ENCODE results near the gene NAP1L5.

Gene NAP1L5

DNA sequence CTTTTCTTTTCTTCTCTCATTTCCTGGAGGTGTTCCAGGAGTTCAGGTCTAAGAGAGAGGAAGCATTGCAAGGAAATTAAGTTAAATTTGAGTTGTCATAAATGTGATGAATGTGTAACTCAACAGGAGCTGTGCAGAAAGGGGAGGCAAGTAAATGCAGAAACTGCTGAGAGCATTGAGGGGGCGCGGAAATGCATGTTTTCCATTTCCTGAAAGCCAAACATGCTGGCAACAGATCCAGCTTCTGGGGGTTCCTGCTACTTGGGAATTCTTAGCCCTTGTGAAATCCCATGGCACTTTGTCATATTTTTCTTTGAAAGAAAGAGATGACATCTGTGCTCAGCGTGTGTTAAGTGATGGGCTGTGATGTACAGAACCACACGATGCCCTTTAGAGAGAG is 33.8 kb upstream of the NAP1L5 start:
- no peak for TF ChIP-seq POLR2A (IDR thresholded peaks at IDR 0.05; ENCODE audit: low read depth, low read length)
- FAIRE-seq (no peak), DNase-seq (ENCODE audit: insufficient read length, low spot score) (no peak)

- DNase-seq (ENCODE audit: insufficient read length, low spot score) = no peak
- no peak for FAIRE-seq
- TF ChIP-seq POLR2A (IDR thresholded peaks at IDR 0.05; ENCODE audit: low read depth, low read length) = no peak
Measured at GRCh38 chr4:88730811-88731210, 33.2 kb upstream of the NAP1L5 start.

DNA sequence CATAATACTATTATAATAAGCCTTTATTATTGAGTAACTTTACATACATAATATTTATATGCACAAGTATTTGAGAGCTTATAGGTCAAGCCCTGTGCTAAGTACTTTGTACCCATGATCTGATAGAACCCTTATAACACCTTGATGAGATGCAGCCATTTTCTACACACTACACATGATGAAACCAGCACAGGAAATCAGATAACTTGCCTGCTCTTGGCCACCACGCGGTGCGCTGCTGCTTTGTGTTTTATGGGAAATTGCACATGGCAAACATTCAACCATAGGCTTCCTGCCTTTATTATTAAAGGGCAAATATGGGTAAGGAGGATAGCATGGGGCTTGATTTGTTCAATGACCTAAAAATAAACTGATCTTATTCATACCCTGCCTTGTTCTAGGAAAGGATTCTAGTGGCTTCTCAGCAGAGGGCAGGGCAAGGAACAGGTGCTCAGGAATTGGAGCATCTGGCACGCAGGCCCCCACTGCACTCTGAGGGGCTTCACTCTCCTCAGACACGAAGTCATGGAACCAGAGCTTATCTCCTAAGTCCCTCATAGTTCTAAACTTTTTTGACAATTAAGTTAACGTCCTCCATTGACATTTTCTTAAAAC is 31.6 kb upstream of the NAP1L5 start:
- TF ChIP-seq POLR2A (IDR thresholded peaks at IDR 0.05; ENCODE audit: low read depth, low read length) = no peak
- FAIRE-seq = no peak
- DNase-seq (ENCODE audit: insufficient read length, low spot score) = no peak

DNA sequence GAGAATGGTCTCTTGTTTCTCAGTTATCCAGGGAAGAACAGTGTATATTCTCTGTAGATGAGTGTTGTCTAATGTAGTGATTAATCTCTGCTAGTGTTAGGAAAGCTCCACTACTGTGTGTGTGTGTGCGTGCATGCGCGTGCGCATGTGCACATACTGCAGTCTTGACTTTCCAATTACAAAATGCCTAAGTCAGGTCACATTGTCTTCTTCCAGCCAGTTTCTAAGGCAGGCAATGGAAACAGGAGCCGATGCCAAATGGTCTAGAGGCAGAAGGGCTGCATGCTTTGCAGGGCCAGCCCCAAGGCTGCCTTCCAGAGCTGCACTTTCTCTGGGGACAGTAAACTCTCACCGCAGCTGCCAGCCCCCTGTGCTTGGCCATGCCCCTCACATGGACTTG is 30.5 kb upstream of the NAP1L5 start:
- TF ChIP-seq POLR2A (IDR thresholded peaks at IDR 0.05; ENCODE audit: low read depth, low read length) = no peak
- DNase-seq (ENCODE audit: insufficient read length, low spot score) (no peak), FAIRE-seq (no peak)

GRCh38 chr4:88725986-88726385 is 28.4 kb upstream of the NAP1L5 start:
- DNase-seq (ENCODE audit: insufficient read length, low spot score) (no peak), FAIRE-seq (no peak)
- TF ChIP-seq POLR2A (IDR thresholded peaks at IDR 0.05; ENCODE audit: low read depth, low read length) = no peak

DNA sequence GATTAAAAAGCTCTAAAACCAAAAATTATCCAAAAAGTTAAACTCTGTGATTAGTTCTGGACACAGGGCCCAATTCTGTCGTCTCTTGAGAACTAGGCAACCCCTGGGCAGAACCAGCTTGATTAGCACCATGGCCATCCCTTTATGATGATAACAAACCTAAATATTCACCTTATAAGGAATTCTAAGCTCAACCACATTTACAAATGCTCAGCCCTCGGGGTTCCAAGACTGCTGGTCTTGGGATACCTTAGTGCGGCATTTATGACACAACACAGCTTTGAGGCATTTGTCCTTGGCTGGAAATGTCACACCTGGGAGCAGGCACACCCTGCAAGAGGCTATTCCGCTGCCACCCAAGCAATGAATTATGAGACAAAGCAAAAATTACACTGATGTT is 27.5 kb upstream of the NAP1L5 start:
- DNase-seq (ENCODE audit: insufficient read length, low spot score) = no peak
- FAIRE-seq = no peak
- TF ChIP-seq POLR2A (IDR thresholded peaks at IDR 0.05; ENCODE audit: low read depth, low read length) = no peak

DNA sequence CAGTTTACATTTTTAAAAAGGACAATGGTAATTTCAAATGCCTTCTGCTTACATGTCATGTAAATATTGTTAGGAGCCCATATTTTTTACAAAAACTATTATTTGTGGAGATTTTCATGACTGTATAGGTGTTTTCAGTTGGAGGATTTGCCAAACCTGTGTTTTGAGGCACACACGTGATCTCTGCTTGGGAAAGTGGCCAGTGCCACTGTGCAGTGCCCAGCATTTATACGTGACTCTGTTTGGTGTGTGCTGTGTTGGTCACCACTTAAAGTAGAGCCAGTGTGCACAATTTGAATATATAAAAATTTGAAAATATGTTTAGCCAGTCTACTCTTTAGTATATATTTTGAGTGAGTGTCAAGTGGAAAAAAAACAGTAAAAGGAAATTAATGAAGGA is 26.8 kb upstream of the NAP1L5 start:
- FAIRE-seq (no peak), DNase-seq (ENCODE audit: insufficient read length, low spot score) (no peak)
- no peak for TF ChIP-seq POLR2A (IDR thresholded peaks at IDR 0.05; ENCODE audit: low read depth, low read length)

- DNase-seq (ENCODE audit: insufficient read length, low spot score) (no peak), FAIRE-seq (no peak)
- TF ChIP-seq POLR2A (IDR thresholded peaks at IDR 0.05; ENCODE audit: low read depth, low read length) = no peak
Measured at GRCh38 chr4:88722828-88723227, 25.2 kb upstream of the NAP1L5 start.

- TF ChIP-seq POLR2A (IDR thresholded peaks at IDR 0.05; ENCODE audit: low read depth, low read length) = no peak
- DNase-seq (ENCODE audit: insufficient read length, low spot score) = no peak
- FAIRE-seq = no peak
Measured at GRCh38 chr4:88722276-88722780, 24.7 kb upstream of the NAP1L5 start.

GRCh38 chr4:88720451-88721428 is 23.1 kb upstream of the NAP1L5 start:
- no peak for DNase-seq (ENCODE audit: insufficient read length, low spot score)
- FAIRE-seq = no peak
- no peak for TF ChIP-seq POLR2A (IDR thresholded peaks at IDR 0.05; ENCODE audit: low read depth, low read length)

DNA sequence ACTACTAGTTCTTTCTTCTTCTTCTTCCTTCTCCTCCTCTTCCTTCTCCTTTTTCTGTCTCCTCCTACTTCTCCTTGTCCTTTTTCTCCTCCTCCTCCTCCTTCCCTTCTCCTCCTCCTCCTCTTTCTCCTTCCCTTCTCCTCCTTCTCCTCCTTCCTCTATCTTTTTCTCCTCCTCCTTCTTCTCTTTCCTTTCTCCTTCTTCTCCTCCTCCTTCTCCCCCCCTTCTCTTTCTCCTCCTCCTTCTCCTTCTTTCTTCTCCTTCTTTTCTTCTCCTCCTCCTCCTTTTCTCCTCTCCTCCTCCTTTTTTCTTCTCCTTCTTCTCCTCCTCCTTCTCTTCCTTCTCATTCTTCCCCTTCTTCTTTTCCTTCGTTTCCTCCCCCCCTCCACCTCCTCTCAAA is 21.8 kb upstream of the NAP1L5 start:
- DNase-seq (ENCODE audit: insufficient read length, low spot score) (no peak), FAIRE-seq (no peak)
- TF ChIP-seq POLR2A (IDR thresholded peaks at IDR 0.05; ENCODE audit: low read depth, low read length) = no peak

DNA sequence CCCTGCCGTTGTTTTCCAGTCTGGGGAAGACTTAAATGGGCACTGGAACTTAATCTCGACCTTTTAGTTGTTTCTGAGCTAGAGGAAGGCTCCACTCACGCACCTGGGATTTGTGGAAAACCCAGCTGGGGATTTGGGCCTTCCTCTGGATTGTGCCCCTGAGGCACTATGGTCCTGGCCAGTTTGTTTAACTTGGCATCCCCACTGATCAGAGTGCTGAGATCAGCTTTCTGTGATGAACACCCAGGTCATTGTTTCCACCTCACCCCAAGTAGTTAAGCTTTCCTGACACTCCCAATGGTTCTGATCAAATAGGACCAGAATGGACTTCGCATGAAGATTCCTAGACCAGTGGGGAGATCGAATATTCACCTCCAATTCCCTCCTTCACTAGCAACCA is 20.5 kb upstream of the NAP1L5 start:
- TF ChIP-seq POLR2A (IDR thresholded peaks at IDR 0.05; ENCODE audit: low read depth, low read length) = no peak
- no peak for DNase-seq (ENCODE audit: insufficient read length, low spot score)
- FAIRE-seq = no peak

DNA sequence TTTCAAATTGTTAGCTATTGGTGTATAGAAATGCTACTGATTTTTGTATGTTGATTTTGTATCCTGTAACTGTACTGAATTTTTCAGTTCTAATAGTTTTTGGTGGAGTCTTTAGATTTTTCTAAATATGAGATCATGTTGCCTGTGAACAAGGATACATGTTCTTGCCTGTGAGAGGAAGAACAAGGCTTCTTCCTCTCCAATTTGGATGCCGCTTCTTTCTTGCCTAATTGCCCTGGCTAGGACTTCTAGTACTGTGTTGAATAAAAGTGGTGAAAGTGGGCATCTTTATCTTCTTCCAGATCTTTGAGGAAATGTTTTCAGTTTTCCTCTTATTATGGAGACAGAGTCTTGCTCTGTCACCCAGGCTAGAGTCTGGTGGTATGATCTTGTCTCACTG is 16.2 kb upstream of the NAP1L5 start:
- FAIRE-seq = no peak
- no peak for TF ChIP-seq POLR2A (IDR thresholded peaks at IDR 0.05; ENCODE audit: low read depth, low read length)

DNA sequence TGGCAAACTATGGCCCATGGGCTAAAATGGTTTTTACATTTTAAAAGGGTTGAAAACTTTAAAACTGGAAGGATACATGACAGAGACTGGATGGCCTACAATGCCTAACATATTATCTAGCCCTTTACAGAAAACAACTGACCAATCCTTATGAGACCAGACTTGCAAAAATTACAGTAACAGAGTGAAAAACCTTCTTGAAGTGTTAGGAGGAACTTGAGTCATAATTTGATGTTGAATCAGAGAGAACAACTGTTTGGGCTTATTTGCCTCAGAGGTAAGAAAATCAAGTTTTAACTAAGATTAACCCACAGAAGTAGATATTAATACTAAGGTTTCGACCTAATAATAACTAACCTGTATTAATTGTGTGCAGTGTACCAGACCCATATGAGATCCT is 12.4 kb upstream of the NAP1L5 start:
- no peak for DNase-seq (ENCODE audit: insufficient read length, low spot score)
- TF ChIP-seq POLR2A (IDR thresholded peaks at IDR 0.05; ENCODE audit: low read depth, low read length) = no peak
- FAIRE-seq = no peak

More for the DNA sequence above, 16.2 kb upstream of the NAP1L5 start:
- no peak for DNase-seq (ENCODE audit: insufficient read length, low spot score)

- FAIRE-seq = no peak
- TF ChIP-seq POLR2A (IDR thresholded peaks at IDR 0.05; ENCODE audit: low read depth, low read length) = no peak
- no peak for DNase-seq (ENCODE audit: insufficient read length, low spot score)
Measured at GRCh38 chr4:88706574-88706973, 8.9 kb upstream of the NAP1L5 start.

Data from H54 (cell line).